ENCODE measurements around the gene TNFRSF14.

The TNFRSF14 gene

GRCh38 chr1:2556277-2556677 lies at the start of gene TNFRSF14:
TSS of gene TNFRSF14 (plus strand) at chr1:2556371. CDS start at chr1:2556665, 294 bp downstream.
- DNase-seq: peak; percentile 24 to 29

DNA sequence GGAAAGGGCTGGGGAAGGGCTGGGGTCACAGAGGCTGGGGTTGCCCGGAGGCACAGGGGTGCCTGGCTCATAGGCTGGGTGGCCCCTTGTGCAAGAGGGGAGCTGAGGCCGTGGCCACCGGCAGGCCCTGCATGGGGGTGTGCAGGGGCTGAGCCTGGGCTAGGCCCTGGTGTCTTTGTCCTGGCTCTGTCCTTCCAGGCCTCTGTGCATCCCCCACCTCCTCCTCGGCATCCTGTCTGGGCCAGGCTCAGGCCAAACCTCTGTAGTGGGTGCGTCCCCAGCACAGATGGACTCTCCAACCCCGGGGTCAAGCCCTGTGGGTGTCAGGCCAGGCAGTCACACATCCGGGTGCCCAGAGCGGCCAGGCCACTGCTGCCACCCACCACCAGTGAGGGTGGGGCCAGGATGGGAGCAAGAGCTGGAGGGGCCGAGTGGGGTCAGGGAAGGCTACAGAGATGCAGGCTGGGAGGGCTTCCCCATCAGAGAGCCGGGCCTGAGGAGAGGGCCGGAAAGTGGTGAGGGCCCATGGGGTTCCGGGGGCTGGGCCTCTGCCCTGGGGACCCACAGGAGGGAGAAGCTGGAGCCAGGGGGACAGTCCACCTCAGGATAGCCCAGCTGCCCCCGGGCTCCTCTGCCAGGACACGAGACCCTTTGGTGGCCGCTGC lies 49.1 kb upstream of the TNFRSF14 start:
- no peak for DNase-seq

- DNase-seq: no peak
These were observed 48.4 kb upstream of the TNFRSF14 start for GRCh38 chr1:2507744-2508155.

DNA sequence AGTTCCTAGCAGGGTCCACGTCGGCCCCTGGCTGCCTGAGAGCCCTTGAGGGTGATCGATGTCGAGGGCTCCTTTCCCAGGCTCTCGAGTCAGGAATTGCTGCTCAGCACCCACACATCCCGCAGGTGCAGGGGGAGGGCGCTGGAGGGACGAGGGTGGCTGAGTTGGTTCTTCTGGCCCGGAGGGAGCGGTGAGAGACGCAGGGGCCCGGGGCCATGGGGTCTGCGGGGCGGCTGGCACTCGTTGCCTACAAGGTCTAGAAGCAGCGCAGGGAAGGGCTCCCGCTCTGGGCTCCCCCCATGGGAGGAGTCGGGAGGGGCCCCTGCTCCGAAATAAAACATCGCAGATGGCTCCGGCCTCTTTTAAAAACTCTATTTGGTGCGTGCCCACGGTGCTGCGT lies 48.0 kb upstream of the TNFRSF14 start:
- no peak for DNase-seq

GRCh38 chr1:2508751-2509150 lies 47.4 kb upstream of the TNFRSF14 start:
- DNase-seq: no peak

DNA sequence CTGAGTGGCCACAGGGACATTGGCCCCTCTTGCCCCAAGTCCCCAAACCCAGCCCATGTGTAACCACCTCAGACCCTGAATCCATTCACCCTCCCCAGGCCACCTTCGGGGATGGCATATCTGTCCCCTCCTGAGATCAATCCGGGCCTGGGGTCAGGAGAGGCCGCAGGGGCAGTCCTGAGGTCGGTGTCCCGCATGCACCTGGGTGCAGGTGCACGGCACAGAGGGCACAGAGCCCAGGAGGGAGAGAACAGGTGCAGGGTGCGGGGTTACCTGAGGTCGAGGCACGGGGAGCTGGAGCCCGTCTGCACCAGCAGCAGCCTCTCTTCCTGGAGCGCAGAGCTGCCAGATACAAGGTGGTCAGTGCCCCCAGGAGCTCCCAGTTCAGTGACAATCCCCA lies 46.6 kb upstream of the TNFRSF14 start:
- no peak for DNase-seq

DNA sequence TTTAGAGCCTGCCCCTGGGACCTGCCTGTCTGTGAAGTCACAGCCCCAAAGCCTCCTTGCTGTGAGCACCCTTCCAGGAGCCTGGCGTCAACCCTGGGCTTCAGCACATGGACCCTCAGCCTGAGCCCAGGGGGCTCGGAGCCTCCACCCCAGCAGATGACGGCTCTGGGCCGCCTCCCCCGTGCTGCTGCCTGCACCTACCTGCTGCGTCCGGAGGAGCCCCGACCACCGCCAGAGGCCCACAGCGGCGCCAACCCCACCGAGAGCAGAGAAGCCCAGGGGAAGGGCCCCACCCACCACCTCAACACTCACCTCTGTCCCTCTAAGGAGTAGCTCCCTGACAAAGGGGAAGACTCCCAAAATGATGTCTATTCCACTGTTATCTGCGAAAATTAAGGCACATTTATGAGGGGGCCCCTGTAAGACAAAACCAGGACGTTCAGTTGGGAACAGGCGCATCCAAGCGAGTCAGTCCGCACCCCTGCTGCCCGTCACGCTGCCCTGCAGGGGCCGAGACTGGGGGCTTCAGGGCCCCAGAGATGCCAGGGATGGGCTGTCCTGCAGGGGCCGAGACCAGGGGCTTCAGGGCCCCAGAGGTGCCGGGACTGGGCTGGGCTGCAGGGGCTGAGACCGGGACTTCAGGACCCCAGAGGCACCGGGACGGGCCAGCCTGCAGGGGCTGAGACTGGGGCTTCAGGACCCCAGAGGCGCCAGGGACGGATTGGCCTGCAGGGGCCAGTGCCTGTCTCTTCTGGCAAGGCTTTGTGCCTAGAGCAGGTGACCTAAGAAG lies 45.6 kb upstream of the TNFRSF14 start:
- no peak for DNase-seq

- no peak for DNase-seq
These were observed 43.2 kb upstream of the TNFRSF14 start for GRCh38 chr1:2512862-2513421.

GRCh38 chr1:2513939-2514652 lies 42.1 kb upstream of the TNFRSF14 start:
- no peak for DNase-seq

- no peak for DNase-seq
These were observed 41.1 kb upstream of the TNFRSF14 start for GRCh38 chr1:2514863-2515762.

DNA sequence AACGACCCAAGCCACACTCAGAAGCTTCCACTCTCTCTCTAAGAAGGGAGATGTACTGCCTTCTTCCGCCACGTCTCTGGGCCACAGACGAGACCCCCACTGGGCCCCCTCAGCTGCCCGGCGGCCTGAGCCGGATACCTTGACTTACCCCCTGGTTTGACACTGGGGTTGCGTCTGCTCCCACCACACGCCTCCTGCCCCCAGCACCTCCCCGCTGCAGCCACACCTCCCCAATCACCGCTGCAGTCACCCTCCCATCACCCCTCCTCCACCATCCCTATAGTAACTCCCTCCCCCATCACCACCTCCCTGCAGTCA lies 40.4 kb upstream of the TNFRSF14 start:
- DNase-seq: no peak

DNA sequence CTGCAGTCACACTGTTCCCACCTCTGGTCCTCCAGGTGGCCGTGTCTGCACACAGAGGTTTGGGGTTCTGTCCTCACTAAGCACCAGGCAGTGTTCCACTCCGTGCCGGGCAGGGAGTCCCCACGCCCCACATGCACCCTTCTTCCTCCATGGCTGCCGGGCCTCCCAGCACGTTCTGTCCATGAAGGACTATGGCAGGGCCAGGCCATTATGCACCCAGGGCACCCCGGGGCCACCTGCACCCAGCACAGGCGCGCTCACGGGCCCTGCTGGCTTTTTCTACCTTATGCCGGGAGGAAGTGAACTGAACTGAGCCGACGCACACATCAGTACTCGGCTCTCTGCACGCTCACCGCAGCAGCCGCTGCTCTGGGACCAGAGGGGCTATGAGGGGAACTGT lies 40.0 kb upstream of the TNFRSF14 start:
- DNase-seq: no peak

- DNase-seq: no peak
These were observed 39.2 kb upstream of the TNFRSF14 start for GRCh38 chr1:2516946-2517345.

GRCh38 chr1:2517966-2518365 lies 38.2 kb upstream of the TNFRSF14 start:
- no peak for DNase-seq

- DNase-seq: no peak
These were observed 37.6 kb upstream of the TNFRSF14 start for GRCh38 chr1:2518528-2518927.

DNA sequence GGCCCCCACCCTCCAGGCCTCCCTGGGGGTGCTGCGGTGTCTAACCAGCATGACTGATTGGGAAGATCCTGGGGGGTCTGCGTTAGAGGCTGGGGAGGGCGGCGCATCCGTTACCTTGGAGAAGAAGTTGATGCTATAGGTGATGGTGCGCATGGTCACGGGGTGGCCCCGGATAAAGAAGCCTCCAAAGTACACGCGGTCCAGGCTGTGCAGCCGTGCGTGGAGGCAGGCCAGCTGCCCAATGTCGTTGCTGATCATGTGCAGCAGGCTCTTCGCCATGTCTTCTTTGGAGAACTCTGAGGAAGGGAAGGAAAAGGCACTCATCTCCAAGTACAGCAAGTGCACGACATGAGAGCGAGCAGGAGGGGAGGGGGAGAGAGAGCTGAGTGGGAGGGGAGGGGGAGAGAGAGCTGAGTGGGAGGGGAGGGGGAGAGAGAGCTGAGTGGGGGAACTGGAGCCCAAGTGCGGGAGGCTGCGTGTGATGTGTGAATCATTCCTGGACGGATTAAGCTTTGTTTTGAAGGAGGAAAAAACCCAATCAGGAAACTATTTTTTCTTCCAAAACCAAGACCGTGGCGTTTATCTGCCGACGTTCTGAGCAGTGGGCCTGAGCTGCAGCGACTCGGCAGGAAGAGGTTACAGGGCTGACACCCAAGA lies 37.0 kb upstream of the TNFRSF14 start:
- no peak for DNase-seq

- no peak for DNase-seq
These were observed 36.4 kb upstream of the TNFRSF14 start for GRCh38 chr1:2519729-2520128.

GRCh38 chr1:2520206-2520605 lies 36.0 kb upstream of the TNFRSF14 start:
- DNase-seq: no peak

DNA sequence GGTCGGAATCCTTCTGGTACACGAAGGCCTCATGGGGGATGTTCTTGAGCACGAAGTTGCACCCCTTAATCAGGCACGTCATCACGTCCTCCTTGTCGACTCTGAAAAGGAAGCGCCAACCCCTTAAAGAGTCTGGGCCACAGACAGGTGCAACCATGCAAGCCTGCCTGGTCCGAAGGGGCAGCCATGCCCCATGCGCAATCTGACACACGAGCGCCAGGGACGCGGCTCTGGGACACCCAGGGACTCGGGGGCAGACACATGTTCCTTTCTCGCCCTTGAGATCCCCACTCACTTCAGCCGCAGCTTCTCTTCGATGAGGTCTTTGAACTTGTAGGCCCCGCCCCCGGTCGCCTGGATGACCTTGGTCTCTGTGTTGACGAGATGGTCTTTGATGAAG lies 35.4 kb upstream of the TNFRSF14 start:
- no peak for DNase-seq

DNA sequence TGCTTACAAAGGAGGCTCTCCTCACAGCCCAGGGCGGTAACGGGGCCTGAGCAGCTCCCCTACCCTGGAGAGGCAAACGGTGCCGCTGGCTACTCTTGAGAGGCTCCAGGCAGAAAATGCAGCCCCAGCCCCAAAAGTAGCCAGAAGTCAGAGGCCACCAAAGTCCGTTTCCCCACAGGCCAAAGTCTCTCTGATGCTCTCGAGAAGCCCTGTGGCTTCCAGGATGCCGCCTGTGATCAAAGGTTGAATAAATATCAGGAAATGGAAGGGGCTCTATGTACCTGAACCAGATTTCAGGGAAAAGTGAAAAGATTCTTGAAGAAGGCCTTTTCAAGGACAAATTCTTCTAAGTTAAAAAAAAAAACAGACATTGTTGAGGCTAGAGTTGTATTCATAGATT lies 33.9 kb upstream of the TNFRSF14 start:
- no peak for DNase-seq

- DNase-seq: no peak
These were observed 32.8 kb upstream of the TNFRSF14 start for GRCh38 chr1:2523191-2523890.
